HPDE6-E6E7 (cell line): ENCODE measurements around the gene CXCL16.
A peak's percentile ranks its signal among the peaks of the same experiment; 100 is the strongest.
"Not testable (repeated sequence)": the region's sequence is repeated elsewhere in the genome, so short reads cannot be mapped to it uniquely, and the experiment has no call there.

ENCODE experiments used
- DNase-seq: peaks from one replicate; pipeline ENCODE4 v3.0.0; 2011; ENCODE audit warnings: missing footprints; ENCODE audit errors: extremely low spot score

The CXCL16 gene

GRCh38 chr17:4721203-4722135, 18.3 kb downstream of the CXCL16 start:
- DNase-seq, result no peak

GRCh38 chr17:4720787-4721186, 18.9 kb downstream of the CXCL16 start:
- no peak for DNase-seq

GRCh38 chr17:4719684-4720221, 20.0 kb downstream of the CXCL16 start:
- no peak for DNase-seq

- no peak for DNase-seq
Observed at GRCh38 chr17:4719146-4719545, 20.6 kb downstream of the CXCL16 start.

GRCh38 chr17:4718276-4718675, 21.5 kb downstream of the CXCL16 start:
- no peak for DNase-seq

GRCh38 chr17:4717791-4718190, 21.9 kb downstream of the CXCL16 start:
- DNase-seq, result no peak

- no peak for DNase-seq
Observed at GRCh38 chr17:4716081-4716480, 23.6 kb downstream of the CXCL16 start.

GRCh38 chr17:4715063-4715744, 24.5 kb downstream of the CXCL16 start:
- no peak for DNase-seq

- DNase-seq, result not testable (repeated sequence)
Observed at GRCh38 chr17:4714340-4715062, 25.2 kb downstream of the CXCL16 start.

- no peak for DNase-seq
Observed at GRCh38 chr17:4712526-4712925, 27.2 kb downstream of the CXCL16 start.

GRCh38 chr17:4711661-4712181, 28.0 kb downstream of the CXCL16 start:
- DNase-seq, result no peak

- DNase-seq, result no peak
Observed at GRCh38 chr17:4710693-4711634, 28.8 kb downstream of the CXCL16 start.

GRCh38 chr17:4709794-4710692, 29.7 kb downstream of the CXCL16 start, which contains the start of gene ARRB2:
Gene ARRB2, plus strand, starts transcription at chr17:4710632. Its CDS starts 90 bp downstream, at chr17:4710722.
- DNase-seq, result peak; percentile 96

- no peak for DNase-seq
Observed at GRCh38 chr17:4708436-4708835, 31.3 kb downstream of the CXCL16 start.

GRCh38 chr17:4706121-4706520, 33.6 kb downstream of the CXCL16 start:
- no peak for DNase-seq

- DNase-seq, result no peak
Observed at GRCh38 chr17:4704991-4705390, 34.7 kb downstream of the CXCL16 start.

- not testable (repeated sequence) for DNase-seq
Observed at GRCh38 chr17:4704574-4704907, 35.2 kb downstream of the CXCL16 start.

- DNase-seq, result no peak
Observed at GRCh38 chr17:4703330-4703691, 36.4 kb downstream of the CXCL16 start.

- DNase-seq, result no peak
Observed at GRCh38 chr17:4701116-4701515, 38.6 kb downstream of the CXCL16 start.
